ENCODE measurements around the gene DNM3. TPM values are rescaled to one million over a fixed set of nuclear protein-coding genes. Genes with fewer than 3 reads are reported as not detected.
A peak's percentile ranks its signal among the peaks of the same experiment; 100 is the strongest.

The DNM3 gene
- polyA plus RNA-seq, 4 donors, result 0.67 to 1.2 (median 0.99) TPM; not detected in 1

DNA sequence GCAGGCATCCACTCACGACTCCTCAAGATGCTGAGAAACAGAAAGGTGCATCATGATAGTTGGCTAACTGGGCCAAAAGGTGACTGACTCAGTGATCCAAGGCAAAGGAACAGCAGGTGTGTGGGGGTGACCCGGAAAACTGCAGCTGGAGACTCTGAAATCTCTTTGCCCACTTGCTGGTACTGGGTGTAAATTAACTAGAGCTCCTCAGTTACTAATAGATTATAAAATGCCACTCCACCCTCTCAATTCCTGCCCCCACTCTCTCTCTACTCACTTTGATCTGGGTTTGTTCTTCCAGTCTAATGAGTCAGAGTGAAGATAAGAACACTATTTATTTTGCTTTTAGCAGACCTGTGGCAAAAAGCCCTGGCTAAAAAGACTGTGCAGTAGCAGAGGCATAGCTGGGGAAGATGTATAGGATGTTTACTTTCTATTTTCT lies 609.7 kb downstream of the DNM3 start:
- FAIRE-seq, result no peak
- peaks cover 0 to 77% (median 1%) of the 10 kb centered on the region in 3 donors for H3K4me1 ChIP-seq (ENCODE audit: control insufficient read depth in 3 of 3, insufficient read depth in 2 of 3, low read depth in 1 of 3, low read length in 2 of 3)

DNA sequence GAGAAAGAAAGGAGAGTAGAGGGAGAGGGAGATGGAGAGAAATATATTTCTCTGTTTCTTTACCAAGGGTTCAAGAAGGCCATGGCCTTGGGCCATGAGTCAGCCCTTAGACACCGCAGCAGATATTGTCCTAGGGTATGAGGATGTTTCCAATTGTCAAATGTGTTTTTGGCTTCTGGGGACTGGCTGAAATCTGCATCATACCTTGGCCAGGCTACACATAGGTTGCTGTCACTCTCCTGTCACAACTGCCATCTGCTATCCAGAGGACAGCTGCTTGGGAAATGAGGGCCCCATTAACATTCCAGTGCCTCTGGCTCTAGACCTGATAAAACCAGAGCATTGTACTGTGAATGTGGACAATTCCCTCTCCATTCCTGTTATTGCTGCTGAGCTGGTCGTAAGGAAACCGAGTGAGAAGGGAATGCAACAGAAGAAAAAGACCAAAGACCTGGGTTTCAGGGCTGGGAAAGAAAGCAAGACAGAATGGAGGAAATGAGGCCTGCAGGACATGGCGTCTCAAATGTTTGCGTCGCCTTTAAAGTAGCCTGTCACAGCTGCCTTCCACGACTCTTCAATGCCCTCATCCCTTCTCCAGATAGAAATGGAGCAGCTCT lies 611.3 kb downstream of the DNM3 start:
- Histone ChIP-seq H3K36me3 (ENCODE audit: control insufficient read depth in 3 of 3, insufficient read depth in 2 of 3, low read depth in 1 of 3, low read length in 3 of 3) (no peaks in the 10 kb centered on the region), H3K4me3 (ENCODE audit: low read depth in 1 of 3, low read length in 3 of 3) (no peak overlapping the region), H3K27me3 (ENCODE audit: control insufficient read depth in 3 of 3, insufficient read depth in 3 of 3, low read length in 3 of 3) (no peaks in the 10 kb centered on the region), H3K4me1 (ENCODE audit: control insufficient read depth in 3 of 3, insufficient read depth in 2 of 3, low read depth in 1 of 3, low read length in 2 of 3) (peaks cover 0 to 79% (median 1%) of the 10 kb centered on the region in 3 donors), H3K9me3 (ENCODE audit: control insufficient read depth in 2 of 2, insufficient read depth in 1 of 2, low read depth in 1 of 2, low read length in 1 of 2) (no peaks in the 10 kb centered on the region), H3K27ac (ENCODE audit: low read depth in 1 of 3, low read length in 2 of 3) (peak overlapping the region in 1 of 3 donors; percentile 51)
- FAIRE-seq (no peak), DNase-seq (peak in 1 of 2 donors; percentile 52)
- WGBS, 3 donors, result 47 to 71% (median 69%) methylated on average over 7 of the region's 7 CpGs

More for the DNA sequence above, 609.7 kb downstream of the DNM3 start:
- peak; percentile 75 to 89 for DNase-seq
- Histone ChIP-seq H3K4me3 (ENCODE audit: low read depth in 1 of 3, low read length in 3 of 3) (no peak overlapping the region), H3K27me3 (ENCODE audit: control insufficient read depth in 3 of 3, insufficient read depth in 3 of 3, low read length in 3 of 3) (no peaks in the 10 kb centered on the region), H3K9me3 (ENCODE audit: control insufficient read depth in 2 of 2, insufficient read depth in 1 of 2, low read depth in 1 of 2, low read length in 1 of 2) (no peaks in the 10 kb centered on the region), H3K36me3 (ENCODE audit: control insufficient read depth in 3 of 3, insufficient read depth in 2 of 3, low read depth in 1 of 3, low read length in 3 of 3) (no peaks in the 10 kb centered on the region), H3K27ac (ENCODE audit: low read depth in 1 of 3, low read length in 2 of 3) (peak overlapping the region; percentile 75 to 79 (median 76))
- 11 to 55% (median 18%) methylated on average over 2 of the region's 2 CpGs for WGBS, 3 donors

DNA sequence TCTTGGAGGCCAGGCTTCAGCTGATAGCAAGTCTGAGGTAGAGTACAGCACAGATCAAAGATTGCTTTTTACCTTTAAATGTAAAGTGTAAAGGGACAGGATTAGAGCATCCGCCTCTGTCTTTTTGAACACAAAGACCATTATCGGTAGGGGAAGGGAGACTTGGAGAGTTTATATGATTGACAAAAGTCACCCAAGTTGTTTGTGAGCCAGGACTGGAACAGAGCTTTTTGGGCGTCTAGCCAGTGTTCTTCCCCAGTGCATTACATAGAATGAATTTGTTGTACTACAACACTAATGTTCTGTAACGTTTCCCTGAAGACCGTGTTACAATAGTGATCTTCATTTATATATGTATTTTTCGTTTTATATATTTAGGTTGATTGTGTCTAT lies 611.9 kb downstream of the DNM3 start:
- DNase-seq (no peak), FAIRE-seq (no peak)
- peaks cover 0 to 77% (median 1%) of the 10 kb centered on the region in 3 donors for H3K4me1 ChIP-seq (ENCODE audit: control insufficient read depth in 3 of 3, insufficient read depth in 2 of 3, low read depth in 1 of 3, low read length in 2 of 3)
- no peaks in the 10 kb centered on the region for H3K9me3 ChIP-seq (ENCODE audit: control insufficient read depth in 2 of 2, insufficient read depth in 1 of 2, low read depth in 1 of 2, low read length in 1 of 2)
- 57 to 75% (median 63%) methylated on average over 6 of the region's 6 CpGs for WGBS, 3 donors
- H3K27ac ChIP-seq (ENCODE audit: low read depth in 1 of 3, low read length in 2 of 3), result peak overlapping the region in 1 of 3 donors; percentile 51
- H3K36me3 ChIP-seq (ENCODE audit: control insufficient read depth in 3 of 3, insufficient read depth in 2 of 3, low read depth in 1 of 3, low read length in 3 of 3), result no peaks in the 10 kb centered on the region
- H3K4me3 ChIP-seq (ENCODE audit: low read depth in 1 of 3, low read length in 3 of 3), result no peak overlapping the region
- H3K27me3 ChIP-seq (ENCODE audit: control insufficient read depth in 3 of 3, insufficient read depth in 3 of 3, low read length in 3 of 3), result no peaks in the 10 kb centered on the region

DNA sequence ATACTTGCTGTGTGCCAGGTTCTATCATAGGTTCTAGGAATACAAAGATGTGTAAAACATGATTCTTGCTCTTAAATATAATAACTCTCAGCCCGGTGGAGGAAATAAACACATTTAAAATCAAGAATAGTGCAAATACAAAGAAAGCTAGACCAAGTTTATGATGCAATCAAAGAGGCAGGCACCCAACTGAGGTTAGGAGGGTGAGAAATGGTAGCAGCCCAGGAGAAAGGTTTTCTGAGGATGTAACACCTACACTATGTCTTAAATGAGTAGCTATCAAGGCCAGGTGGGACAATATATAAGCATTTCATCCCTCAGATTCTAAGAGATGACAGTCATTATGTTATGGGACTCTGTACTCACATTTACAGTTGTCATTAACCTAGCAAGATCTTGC lies 612.3 kb downstream of the DNM3 start:
- H3K27ac ChIP-seq (ENCODE audit: low read depth in 1 of 3, low read length in 2 of 3), result peak overlapping the region in 1 of 3 donors; percentile 31
- no peaks in the 10 kb centered on the region for H3K9me3 ChIP-seq (ENCODE audit: control insufficient read depth in 2 of 2, insufficient read depth in 1 of 2, low read depth in 1 of 2, low read length in 1 of 2)
- H3K36me3 ChIP-seq (ENCODE audit: control insufficient read depth in 3 of 3, insufficient read depth in 2 of 3, low read depth in 1 of 3, low read length in 3 of 3), result no peaks in the 10 kb centered on the region
- H3K4me1 ChIP-seq (ENCODE audit: control insufficient read depth in 3 of 3, insufficient read depth in 2 of 3, low read depth in 1 of 3, low read length in 2 of 3), result peaks cover 0 to 72% (median 1%) of the 10 kb centered on the region in 3 donors
- no peak for DNase-seq
- no peaks in the 10 kb centered on the region for H3K27me3 ChIP-seq (ENCODE audit: control insufficient read depth in 3 of 3, insufficient read depth in 3 of 3, low read length in 3 of 3)
- no peak for FAIRE-seq
- 32 to 62% (median 39%) methylated on average over 1 of the region's 1 CpG for WGBS, 3 donors
- no peak overlapping the region for H3K4me3 ChIP-seq (ENCODE audit: low read depth in 1 of 3, low read length in 3 of 3)

DNA sequence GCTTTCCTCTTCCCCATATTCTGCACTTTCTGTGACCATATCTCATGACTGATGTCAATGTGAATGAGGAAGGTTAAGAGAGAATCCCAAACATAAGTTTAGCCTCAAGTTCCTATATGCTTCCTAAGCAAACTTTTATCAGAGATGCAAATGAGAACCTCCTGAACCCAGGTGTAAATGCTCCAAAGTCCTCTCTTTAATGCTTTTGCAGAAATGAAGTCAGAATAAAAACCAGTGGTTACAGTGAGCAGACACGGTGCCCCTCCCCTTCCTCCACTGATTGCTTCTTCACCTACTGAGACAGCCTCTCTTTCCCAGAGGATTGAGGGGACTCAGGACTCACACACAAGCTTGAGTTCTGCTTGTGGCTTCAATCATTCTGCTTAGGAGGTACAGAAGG lies 614.2 kb downstream of the DNM3 start:
- 19 to 61% (median 58%) methylated on average over 1 of the region's 1 CpG for WGBS, 3 donors
- no peaks in the 10 kb centered on the region for H3K36me3 ChIP-seq (ENCODE audit: control insufficient read depth in 3 of 3, insufficient read depth in 2 of 3, low read depth in 1 of 3, low read length in 3 of 3)

DNA sequence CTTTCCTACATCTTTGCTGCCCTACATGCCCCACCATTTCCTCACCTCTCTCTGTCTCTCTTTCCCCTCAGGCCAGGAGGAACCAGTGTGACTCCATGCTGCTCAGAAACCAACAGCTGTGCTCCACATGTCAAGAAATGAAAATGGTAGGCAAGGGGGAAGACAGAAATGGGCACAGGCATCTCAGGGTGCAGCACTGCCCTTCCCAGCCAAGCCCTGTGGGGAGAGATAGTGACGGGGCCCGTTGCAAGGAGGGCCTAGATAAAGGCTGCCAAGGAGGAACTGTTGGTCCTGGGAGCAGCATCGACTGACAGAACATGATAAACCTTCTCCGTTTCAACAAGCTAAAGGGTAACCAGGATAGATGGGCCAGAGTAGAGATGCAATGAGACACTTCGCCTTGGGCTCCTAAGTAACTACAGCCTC lies 615.1 kb downstream of the DNM3 start:
- Histone ChIP-seq H3K27ac (ENCODE audit: low read depth in 1 of 3, low read length in 2 of 3) (no peak overlapping the region), H3K27me3 (ENCODE audit: control insufficient read depth in 3 of 3, insufficient read depth in 3 of 3, low read length in 3 of 3) (no peaks in the 10 kb centered on the region), H3K4me3 (ENCODE audit: low read depth in 1 of 3, low read length in 3 of 3) (no peak overlapping the region), H3K36me3 (ENCODE audit: control insufficient read depth in 3 of 3, insufficient read depth in 2 of 3, low read depth in 1 of 3, low read length in 3 of 3) (no peaks in the 10 kb centered on the region), H3K9me3 (ENCODE audit: control insufficient read depth in 2 of 2, insufficient read depth in 1 of 2, low read depth in 1 of 2, low read length in 1 of 2) (no peaks in the 10 kb centered on the region), H3K4me1 (ENCODE audit: control insufficient read depth in 3 of 3, insufficient read depth in 2 of 3, low read depth in 1 of 3, low read length in 2 of 3) (peaks cover 0 to 45% (median 1%) of the 10 kb centered on the region in 3 donors)
- DNase-seq, result no peak
- FAIRE-seq, result no peak
- 69 to 76% (median 73%) methylated on average over 5 of the region's 5 CpGs for WGBS, 3 donors

More for the DNA sequence above, 614.2 kb downstream of the DNM3 start:
- peak; percentile 22 to 66 for DNase-seq
- no peak for FAIRE-seq
- Histone ChIP-seq H3K27me3 (ENCODE audit: control insufficient read depth in 3 of 3, insufficient read depth in 3 of 3, low read length in 3 of 3) (no peaks in the 10 kb centered on the region), H3K4me1 (ENCODE audit: control insufficient read depth in 3 of 3, insufficient read depth in 2 of 3, low read depth in 1 of 3, low read length in 2 of 3) (peaks cover 0 to 54% (median 1%) of the 10 kb centered on the region in 3 donors), H3K27ac (ENCODE audit: low read depth in 1 of 3, low read length in 2 of 3) (peak overlapping the region in 1 of 3 donors; percentile 59), H3K4me3 (ENCODE audit: low read depth in 1 of 3, low read length in 3 of 3) (no peak overlapping the region), H3K9me3 (ENCODE audit: control insufficient read depth in 2 of 2, insufficient read depth in 1 of 2, low read depth in 1 of 2, low read length in 1 of 2) (no peaks in the 10 kb centered on the region)

DNA sequence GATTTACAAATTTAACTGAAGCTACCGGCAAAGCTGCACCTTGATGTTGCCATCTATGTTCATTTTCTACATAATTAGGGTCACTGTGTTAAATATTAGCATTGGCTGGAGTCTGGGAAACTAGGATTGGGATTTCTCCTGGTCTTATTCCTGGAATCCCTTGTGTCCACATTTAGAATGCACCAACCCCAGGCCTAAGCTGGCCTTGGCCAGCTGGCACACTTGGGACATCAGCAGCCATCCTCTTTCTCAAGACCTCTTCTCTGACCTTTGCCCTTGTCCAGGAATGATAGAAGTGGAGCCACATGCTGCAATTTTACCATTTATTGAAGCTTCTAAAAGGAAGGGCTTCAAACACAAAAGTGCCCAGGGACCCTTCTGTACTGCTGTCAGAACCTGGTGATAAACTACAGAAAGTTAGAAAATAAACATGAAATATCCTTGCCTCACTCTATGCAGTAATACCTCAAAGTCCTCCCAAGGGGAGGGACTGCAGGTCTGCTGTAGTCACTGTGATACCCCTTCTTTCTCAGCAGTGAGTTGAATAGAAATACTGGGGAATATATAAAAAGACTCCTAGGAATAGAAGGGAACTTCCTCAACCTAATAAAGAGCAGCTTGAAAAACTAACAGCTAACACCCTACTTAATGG lies 616.3 kb downstream of the DNM3 start:
- 94 to 95% (median 95%) methylated on average over 1 of the region's 1 CpG for WGBS, 3 donors
- no peaks in the 10 kb centered on the region for H3K36me3 ChIP-seq (ENCODE audit: control insufficient read depth in 3 of 3, insufficient read depth in 2 of 3, low read depth in 1 of 3, low read length in 3 of 3)

DNA sequence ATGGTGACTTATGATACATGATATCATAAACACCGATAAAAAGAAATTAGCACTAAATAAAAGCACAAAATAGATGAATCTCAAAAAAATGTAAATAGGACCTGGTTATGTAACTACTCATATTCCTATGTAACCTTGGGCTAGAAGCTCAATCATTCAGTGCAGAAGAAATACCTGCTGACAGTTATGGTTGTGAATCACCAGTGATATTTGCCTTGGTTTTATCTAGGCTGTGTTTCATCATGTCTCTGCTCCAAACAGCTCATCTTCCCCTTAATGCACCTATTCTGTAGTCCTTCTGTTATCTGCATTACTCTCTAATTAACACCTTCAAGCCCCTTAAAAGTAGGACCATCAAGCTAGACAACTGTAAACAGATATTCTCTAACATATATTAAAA lies 618.9 kb downstream of the DNM3 start:
- Histone ChIP-seq H3K9me3 (ENCODE audit: control insufficient read depth in 2 of 2, insufficient read depth in 1 of 2, low read depth in 1 of 2, low read length in 1 of 2) (no peaks in the 10 kb centered on the region), H3K4me1 (ENCODE audit: control insufficient read depth in 3 of 3, insufficient read depth in 2 of 3, low read depth in 1 of 3, low read length in 2 of 3) (peaks cover 0 to 14% (median 0%) of the 10 kb centered on the region in 3 donors), H3K4me3 (ENCODE audit: low read depth in 1 of 3, low read length in 3 of 3) (no peak overlapping the region), H3K27ac (ENCODE audit: low read depth in 1 of 3, low read length in 2 of 3) (no peak overlapping the region), H3K27me3 (ENCODE audit: control insufficient read depth in 3 of 3, insufficient read depth in 3 of 3, low read length in 3 of 3) (no peaks in the 10 kb centered on the region), H3K36me3 (ENCODE audit: control insufficient read depth in 3 of 3, insufficient read depth in 2 of 3, low read depth in 1 of 3, low read length in 3 of 3) (no peaks in the 10 kb centered on the region)
- FAIRE-seq (no peak), DNase-seq (no peak)
- WGBS, 3 donors, result 91 to 100% (median 95%) methylated on average over 1 of the region's 1 CpG

More for the DNA sequence above, 616.3 kb downstream of the DNM3 start:
- no peaks in the 10 kb centered on the region for H3K9me3 ChIP-seq (ENCODE audit: control insufficient read depth in 2 of 2, insufficient read depth in 1 of 2, low read depth in 1 of 2, low read length in 1 of 2)
- no peak overlapping the region for H3K4me3 ChIP-seq (ENCODE audit: low read depth in 1 of 3, low read length in 3 of 3)
- peaks cover 0 to 39% (median 1%) of the 10 kb centered on the region in 3 donors for H3K4me1 ChIP-seq (ENCODE audit: control insufficient read depth in 3 of 3, insufficient read depth in 2 of 3, low read depth in 1 of 3, low read length in 2 of 3)
- no peak overlapping the region for H3K27ac ChIP-seq (ENCODE audit: low read depth in 1 of 3, low read length in 2 of 3)
- DNase-seq (no peak), FAIRE-seq (no peak)
- no peaks in the 10 kb centered on the region for H3K27me3 ChIP-seq (ENCODE audit: control insufficient read depth in 3 of 3, insufficient read depth in 3 of 3, low read length in 3 of 3)
